ENCODE data around the gene ALDH5A1. TPM values are rescaled to one million over a fixed set of nuclear protein-coding genes. Genes with fewer than 3 reads are reported as not detected.
A peak's percentile ranks its signal among the peaks of the same experiment; 100 is the strongest.
"Not testable (repeated sequence)": the region's sequence is repeated elsewhere in the genome, so short reads cannot be mapped to it uniquely, and the experiment has no call there.

ALDH5A1 gene
- total RNA-seq, 1 experiment from 2014 or later, result 1.6 TPM

GRCh38 chr6:24501374-24501773, 6.6 kb downstream of the ALDH5A1 start:
- no peak for DNase-seq
- Histone ChIP-seq H3K27me3 (no peaks in the 10 kb centered on the region), H3K9me3 (replicated peaks) (no peaks in the 10 kb centered on the region), H3K27ac (no peak overlapping the region), H3K4me3 (no peak overlapping the region), H3K36me3 (no peaks in the 10 kb centered on the region), H3K4me1 (no peaks in the 10 kb centered on the region)

GRCh38 chr6:24501914-24502313, 7.1 kb downstream of the ALDH5A1 start:
- H3K36me3 ChIP-seq, result no peaks in the 10 kb centered on the region
- H3K27ac ChIP-seq, result no peak overlapping the region

GRCh38 chr6:24504287-24504648, 9.5 kb downstream of the ALDH5A1 start:
- Histone ChIP-seq H3K27me3 (no peaks in the 10 kb centered on the region), H3K27ac (no peak overlapping the region), H3K9me3 (replicated peaks) (no peaks in the 10 kb centered on the region), H3K4me3 (no peak overlapping the region), H3K36me3 (no peaks in the 10 kb centered on the region), H3K4me1 (no peaks in the 10 kb centered on the region)
- no peak for DNase-seq

More at GRCh38 chr6:24501914-24502313, 7.1 kb downstream of the ALDH5A1 start:
- H3K27me3 ChIP-seq, result no peaks in the 10 kb centered on the region
- H3K4me1 ChIP-seq, result no peaks in the 10 kb centered on the region
- DNase-seq, result no peak
- no peaks in the 10 kb centered on the region for H3K9me3 ChIP-seq (replicated peaks)
- H3K4me3 ChIP-seq, result no peak overlapping the region

- H3K36me3 ChIP-seq, result no peaks in the 10 kb centered on the region
- H3K27ac ChIP-seq, result no peak overlapping the region
- no peaks in the 10 kb centered on the region for H3K27me3 ChIP-seq
- no peaks in the 10 kb centered on the region for H3K9me3 ChIP-seq (replicated peaks)
- no peaks in the 10 kb centered on the region for H3K4me1 ChIP-seq
- no peak for DNase-seq
- no peak overlapping the region for H3K4me3 ChIP-seq
Measured at GRCh38 chr6:24504649-24505586, 10.1 kb downstream of the ALDH5A1 start.

GRCh38 chr6:24506814-24507520, 12.2 kb downstream of the ALDH5A1 start:
- Histone ChIP-seq H3K36me3 (no peaks in the 10 kb centered on the region), H3K27me3 (no peaks in the 10 kb centered on the region), H3K27ac (no peak overlapping the region), H3K9me3 (replicated peaks) (no peaks in the 10 kb centered on the region), H3K4me3 (no peak overlapping the region), H3K4me1 (no peaks in the 10 kb centered on the region)
- no peak for DNase-seq

- H3K4me3 ChIP-seq; H3K9me3 ChIP-seq (replicated peaks); H3K27me3 ChIP-seq; DNase-seq; H3K4me1 ChIP-seq; H3K27ac ChIP-seq; H3K36me3 ChIP-seq: not testable (repeated sequence)
Measured at GRCh38 chr6:24511976-24512375, 17.2 kb downstream of the ALDH5A1 start.

GRCh38 chr6:24513602-24514001, 18.8 kb downstream of the ALDH5A1 start:
- Histone ChIP-seq H3K9me3 (replicated peaks) (no peaks in the 10 kb centered on the region), H3K27me3 (no peaks in the 10 kb centered on the region), H3K27ac (no peak overlapping the region), H3K4me3 (no peak overlapping the region), H3K36me3 (no peaks in the 10 kb centered on the region), H3K4me1 (no peaks in the 10 kb centered on the region)
- DNase-seq, result no peak

- Histone ChIP-seq H3K36me3 (no peaks in the 10 kb centered on the region), H3K27ac (no peak overlapping the region), H3K9me3 (replicated peaks) (no peaks in the 10 kb centered on the region), H3K4me3 (no peak overlapping the region), H3K27me3 (no peaks in the 10 kb centered on the region), H3K4me1 (no peaks in the 10 kb centered on the region)
- no peak for DNase-seq
Measured at GRCh38 chr6:24517659-24518543, 23.1 kb downstream of the ALDH5A1 start.

GRCh38 chr6:24520929-24521546, 26.3 kb downstream of the ALDH5A1 start:
- H3K9me3 ChIP-seq (replicated peaks), result no peaks in the 10 kb centered on the region
- no peaks in the 10 kb centered on the region for H3K36me3 ChIP-seq
- no peaks in the 10 kb centered on the region for H3K27me3 ChIP-seq
- H3K27ac ChIP-seq, result no peak overlapping the region
- DNase-seq, result peak; percentile 26 to 46
- H3K4me3 ChIP-seq, result no peak overlapping the region
- H3K4me1 ChIP-seq, result no peaks in the 10 kb centered on the region

GRCh38 chr6:24522228-24523176, 27.7 kb downstream of the ALDH5A1 start:
- no peak overlapping the region for H3K27ac ChIP-seq
- H3K36me3 ChIP-seq, result no peaks in the 10 kb centered on the region
- H3K27me3 ChIP-seq, result no peaks in the 10 kb centered on the region
- peak; percentile 7 to 27 for DNase-seq
- H3K4me1 ChIP-seq, result no peaks in the 10 kb centered on the region
- no peaks in the 10 kb centered on the region for H3K9me3 ChIP-seq (replicated peaks)
- no peak overlapping the region for H3K4me3 ChIP-seq

GRCh38 chr6:24524329-24524728, 29.6 kb downstream of the ALDH5A1 start:
- Histone ChIP-seq H3K27me3 (no peaks in the 10 kb centered on the region), H3K36me3 (no peaks in the 10 kb centered on the region), H3K27ac (no peak overlapping the region)

GRCh38 chr6:24524805-24525204, 30.0 kb downstream of the ALDH5A1 start:
- no peak overlapping the region for H3K27ac ChIP-seq
- no peaks in the 10 kb centered on the region for H3K4me1 ChIP-seq

More at GRCh38 chr6:24524329-24524728, 29.6 kb downstream of the ALDH5A1 start:
- Histone ChIP-seq H3K4me3 (no peak overlapping the region), H3K9me3 (replicated peaks) (no peaks in the 10 kb centered on the region), H3K4me1 (no peaks in the 10 kb centered on the region)
- no peak for DNase-seq

GRCh38 chr6:24529985-24530384, 35.2 kb downstream of the ALDH5A1 start:
- no peaks in the 10 kb centered on the region for H3K4me1 ChIP-seq
- no peaks in the 10 kb centered on the region for H3K36me3 ChIP-seq
- no peaks in the 10 kb centered on the region for H3K27me3 ChIP-seq
- no peaks in the 10 kb centered on the region for H3K9me3 ChIP-seq (replicated peaks)
- H3K27ac ChIP-seq, result no peak overlapping the region
- no peak overlapping the region for H3K4me3 ChIP-seq
- no peak for DNase-seq

More at GRCh38 chr6:24524805-24525204, 30.0 kb downstream of the ALDH5A1 start:
- Histone ChIP-seq H3K9me3 (replicated peaks) (no peaks in the 10 kb centered on the region), H3K27me3 (no peaks in the 10 kb centered on the region), H3K36me3 (no peaks in the 10 kb centered on the region), H3K4me3 (no peak overlapping the region)
- peak in 1 of 2 experiments; percentile 42 for DNase-seq
